GM18517 (cell line): ENCODE measurements around the gene XKR7.

Source experiments
- ATAC-seq: cut with Tn5 transposase; IDR thresholded peaks from one replicate; pipeline ENCODE4 v1.9.1; 2021; ENCODE audit warnings: mild to moderate bottlenecking, moderate library complexity; ENCODE audit not compliant: unreplicated experiment

XKR7 gene

GRCh38 chr20:31943052-31943471 lies 24.9 kb upstream of the XKR7 start:
- ATAC-seq: no peak

DNA sequence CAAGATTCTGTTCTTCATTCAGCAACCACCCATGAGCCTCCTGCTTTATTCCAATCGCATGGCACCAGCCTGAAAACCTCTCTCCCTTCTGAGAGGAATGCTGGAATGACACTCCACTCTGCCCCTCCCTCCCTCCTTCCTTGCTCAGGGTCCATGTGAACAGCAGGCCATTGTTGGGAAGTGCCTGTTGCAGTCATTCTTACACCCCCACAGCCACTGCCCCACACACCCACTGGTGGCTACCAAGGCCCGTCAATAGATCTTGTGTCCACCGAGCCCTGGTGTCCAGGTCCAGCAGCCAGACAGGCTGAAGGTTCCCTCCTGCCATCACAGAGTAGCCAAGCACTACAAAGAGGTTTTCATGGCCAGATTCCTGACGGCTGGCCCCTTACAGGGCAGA lies 22.6 kb upstream of the XKR7 start:
- no peak for ATAC-seq

DNA sequence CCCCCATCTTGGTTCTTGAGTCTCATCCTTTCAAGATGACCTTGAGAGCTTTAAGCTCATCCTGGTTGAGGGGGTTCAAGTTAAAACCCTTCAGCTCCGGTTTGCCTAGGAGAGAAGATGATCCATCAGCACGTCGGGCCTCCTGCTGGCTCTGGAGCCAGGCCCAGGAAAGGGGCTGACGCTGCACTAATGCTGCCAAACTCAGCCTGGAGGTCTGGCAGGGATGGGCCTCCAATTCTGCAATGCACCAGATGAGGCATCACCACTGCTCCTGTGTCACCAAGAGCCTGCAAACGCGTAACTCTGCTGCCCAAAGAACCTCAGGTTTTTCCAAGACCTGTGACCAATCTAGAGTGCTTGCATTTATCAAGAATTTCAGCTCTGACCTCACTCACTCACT lies 22.2 kb upstream of the XKR7 start:
- no peak for ATAC-seq

DNA sequence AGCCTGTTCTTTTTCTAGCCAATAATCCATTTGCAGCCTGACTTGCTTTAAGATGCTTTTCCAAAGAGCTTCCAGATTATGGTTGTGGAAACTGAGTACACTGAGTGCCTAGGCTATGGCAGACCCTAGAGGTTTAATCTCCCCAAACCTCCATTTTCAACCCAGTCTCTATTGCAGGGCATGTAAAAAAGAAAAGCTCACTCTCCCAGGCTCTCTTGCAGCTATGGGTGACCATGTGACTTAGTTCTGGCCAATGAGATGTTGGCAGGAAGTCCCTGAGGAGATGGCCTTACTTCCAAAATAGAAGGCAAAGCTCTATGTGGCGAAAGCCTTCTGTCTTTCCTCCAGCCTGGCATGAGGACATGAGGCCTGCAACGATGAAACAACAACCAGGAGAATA lies 19.9 kb upstream of the XKR7 start:
- no peak for ATAC-seq

GRCh38 chr20:31949877-31950646 lies 17.9 kb upstream of the XKR7 start:
- ATAC-seq: no peak

DNA sequence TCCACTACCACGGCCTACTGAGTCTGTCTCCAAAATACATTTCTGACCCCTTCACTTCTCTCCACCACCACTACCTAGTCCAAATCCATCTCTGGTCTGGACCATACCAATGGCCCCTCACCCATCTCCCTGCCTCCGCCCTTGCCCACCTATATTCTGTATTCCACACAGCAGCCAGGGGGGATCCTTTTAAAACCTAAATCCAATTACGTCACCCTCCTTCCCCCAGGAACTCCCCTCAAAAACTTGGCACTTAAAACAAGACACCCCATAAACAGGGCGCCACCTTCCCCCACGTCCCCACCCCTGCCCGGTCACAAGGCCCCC lies 16.8 kb upstream of the XKR7 start:
- ATAC-seq: no peak

GRCh38 chr20:31951530-31952453 lies 16.2 kb upstream of the XKR7 start, which contains the start of gene PDRG1:
TSS of gene PDRG1 (minus strand) at chr20:31952046. CDS start at chr20:31951961, 85 bp downstream.
- peak; percentile 78 for ATAC-seq

DNA sequence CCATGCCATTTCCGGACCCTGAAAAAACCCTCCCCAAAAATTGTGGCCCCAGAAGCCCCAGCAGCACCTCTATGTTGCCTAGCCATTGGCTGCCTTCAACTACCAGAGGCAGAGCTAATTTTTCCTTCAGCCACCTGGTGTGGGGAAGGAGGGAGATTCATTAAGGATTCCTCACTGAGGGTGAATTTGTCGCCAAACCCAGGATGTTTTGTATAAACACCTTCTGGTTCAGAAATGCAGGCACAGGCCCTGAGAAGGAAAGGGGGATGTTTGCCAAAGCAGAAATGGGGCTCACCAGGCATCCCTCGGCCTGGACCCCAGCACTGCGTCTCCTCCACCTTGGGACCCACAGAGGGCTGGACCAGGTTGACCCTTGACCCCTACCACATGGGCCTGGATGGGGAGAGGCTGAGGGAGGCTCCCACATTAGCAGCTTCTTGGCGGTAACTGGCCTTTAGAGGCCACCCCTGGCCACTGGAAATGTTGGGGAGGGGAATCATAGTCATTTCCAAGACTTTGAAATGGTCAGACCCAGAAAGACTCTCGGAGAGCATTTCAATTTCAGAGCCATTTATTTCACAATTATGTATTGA lies 14.3 kb upstream of the XKR7 start:
- ATAC-seq: no peak

DNA sequence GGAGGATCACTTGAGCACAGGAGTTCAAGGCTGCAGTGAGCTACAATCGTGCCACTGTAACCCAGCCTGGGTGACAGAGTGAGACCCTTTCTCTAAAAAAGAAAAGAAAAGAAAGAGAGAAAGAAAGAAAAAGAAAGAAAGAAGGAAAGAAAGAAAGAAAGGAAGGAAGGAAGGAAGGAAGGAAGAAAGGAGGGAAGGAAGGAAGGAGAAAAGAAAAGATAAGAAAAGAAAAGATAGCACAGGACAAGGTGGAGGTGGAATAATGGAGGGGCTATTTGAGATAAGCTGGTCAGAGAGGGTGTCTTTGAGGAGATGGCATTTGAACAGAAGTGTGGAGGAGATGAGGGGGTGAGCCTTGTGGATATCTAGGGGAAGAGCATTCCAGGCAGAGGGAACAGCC lies 13.5 kb upstream of the XKR7 start:
- ATAC-seq: no peak

DNA sequence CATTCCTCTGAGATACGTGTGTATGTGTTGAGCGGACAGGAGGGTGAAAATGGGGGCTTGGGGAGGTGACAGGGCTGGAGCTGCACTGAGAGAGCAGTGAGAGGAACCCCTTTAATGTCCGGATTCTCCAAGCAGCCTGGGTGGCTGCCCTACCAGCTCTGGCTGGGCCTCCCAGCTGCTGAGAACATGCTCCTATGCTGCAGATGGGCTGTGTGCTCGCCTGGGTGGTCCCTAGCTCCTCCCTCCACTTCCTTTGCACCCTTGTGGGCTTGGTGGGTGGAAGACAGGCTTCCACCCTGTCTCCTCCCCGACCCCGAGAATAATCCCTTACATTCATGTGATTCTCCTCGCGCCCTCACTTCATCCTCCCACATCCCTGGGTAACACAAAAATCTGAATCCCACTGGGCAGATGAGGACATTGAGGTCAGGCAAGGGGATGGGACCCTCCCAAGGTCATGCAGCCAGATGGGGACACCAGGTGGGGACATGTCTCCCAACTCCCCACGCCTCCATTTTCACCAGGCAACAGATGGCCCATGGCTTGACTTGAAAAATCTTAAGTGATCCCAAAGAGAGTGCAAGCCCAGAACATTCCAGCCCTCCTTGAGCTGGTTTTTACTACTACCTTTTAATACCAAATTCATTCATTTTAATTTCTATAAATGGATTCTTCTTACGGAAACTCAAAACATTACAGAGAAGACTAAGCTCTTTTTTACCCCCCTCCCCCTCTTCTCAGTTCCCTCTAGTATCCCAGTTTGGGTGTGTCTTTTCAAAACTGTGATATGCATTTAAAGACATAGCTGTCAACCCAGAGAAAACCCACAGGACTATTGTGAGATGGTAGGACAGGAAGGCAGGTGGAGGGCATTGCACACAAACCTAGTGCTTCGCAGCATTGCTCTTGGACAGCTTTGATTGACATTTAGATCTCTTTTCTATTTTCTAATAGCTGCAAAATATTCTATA lies 11.1 kb upstream of the XKR7 start:
- no peak for ATAC-seq

GRCh38 chr20:31962761-31963160 lies 5.2 kb upstream of the XKR7 start:
- no peak for ATAC-seq

- no peak for ATAC-seq
Observed at GRCh38 chr20:31963889-31964288, 4.1 kb upstream of the XKR7 start.

GRCh38 chr20:31966991-31967655 lies 828 bp upstream of the XKR7 start:
- ATAC-seq: no peak

- ATAC-seq: no peak
Observed at GRCh38 chr20:31968291-31969126, 558 bp downstream of the XKR7 start.

GRCh38 chr20:31969991-31970390 lies 2.0 kb downstream of the XKR7 start:
- ATAC-seq: no peak

DNA sequence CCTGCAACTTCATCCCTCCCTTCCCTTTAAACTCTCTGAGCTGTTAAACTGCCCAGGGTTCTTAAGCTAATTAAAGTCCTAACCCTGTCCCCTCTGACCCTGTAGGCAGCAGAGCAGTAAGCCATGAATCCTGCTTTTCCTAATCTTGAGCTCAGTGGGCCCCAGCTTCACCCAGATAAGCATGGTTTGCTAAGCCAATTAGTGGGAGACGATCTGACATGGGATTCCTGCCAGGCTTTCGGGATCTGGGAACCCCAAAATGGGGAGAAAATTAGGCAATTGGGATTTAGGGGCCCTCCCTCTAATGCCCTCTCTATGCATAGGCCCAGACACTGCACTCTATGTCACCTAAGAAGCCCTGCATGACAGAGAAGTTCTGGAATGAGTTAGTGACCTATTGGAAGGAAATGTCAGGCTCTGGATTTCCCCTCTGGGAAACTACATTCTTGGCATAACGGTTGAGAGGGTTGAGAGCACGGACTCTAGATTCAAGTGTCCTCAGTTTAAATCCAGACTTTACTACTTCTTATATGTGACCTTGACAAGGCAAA lies 4.6 kb downstream of the XKR7 start:
- no peak for ATAC-seq

DNA sequence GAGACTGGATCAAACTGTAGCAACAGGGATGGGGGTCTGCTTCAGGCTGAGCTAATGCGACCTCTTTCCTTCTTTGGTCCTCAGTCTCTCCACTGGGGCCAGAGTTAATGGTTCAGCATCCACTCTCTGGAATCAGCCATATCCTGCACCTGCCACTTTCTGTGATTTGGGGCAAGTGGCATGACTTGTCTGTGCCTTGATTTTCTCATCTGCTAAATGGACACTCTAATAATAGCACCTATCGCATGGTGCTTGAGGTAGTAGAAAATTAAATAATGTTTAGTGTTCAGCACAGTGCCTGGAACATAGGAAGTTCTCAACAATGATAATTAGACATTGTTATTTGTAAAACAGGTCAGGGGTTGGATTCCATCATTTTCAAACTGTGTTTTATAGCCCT lies 6.3 kb downstream of the XKR7 start:
- no peak for ATAC-seq

GRCh38 chr20:31974951-31975487 lies 7.1 kb downstream of the XKR7 start:
- ATAC-seq: no peak

- no peak for ATAC-seq
Observed at GRCh38 chr20:31975874-31976273, 7.9 kb downstream of the XKR7 start.
